GM23338 (cell line): ENCODE results near the gene MELTF. TPM values are rescaled to one million over a fixed set of nuclear protein-coding genes. Genes with fewer than 3 reads are reported as not detected.

Experiments used
- ATAC-seq: fragments of 200-7000 bp; cut with Tn5 transposase; 3 replicates; pipeline ENCODE4 v1.9.1; 2020
- DNase-seq: peaks from one replicate; pipeline ENCODE4 v3.0.0-alpha.2; 2015; ENCODE audit warnings: low spot score
- H2AFZ ChIP-seq: fragments of 200-600 bp; sonication (generic); 2 replicates; pipeline ENCODE4 v1.8.0; 2016; ENCODE audit warnings: antibody characterized with exemption, mild to moderate bottlenecking, moderate library complexity
- H3F3A ChIP-seq: fragments of 200-600 bp; sonication (generic); replicated peaks from 2 replicates; pipeline ENCODE4 v1.8.0; 2017; ENCODE audit warnings: antibody characterized with exemption, mixed run types, low read depth
- H3K27ac ChIP-seq: fragments of 200-600 bp; sonication (generic); 2 replicates; pipeline ENCODE4 v1.6.1; 2016; ENCODE audit warnings: low read depth
- H3K27me3 ChIP-seq: fragments of 200-600 bp; sonication (generic); 2 replicates; pipeline ENCODE4 v1.8.0; 2016; ENCODE audit warnings: mild to moderate bottlenecking, mixed run types, moderate library complexity; ENCODE audit not compliant: insufficient read depth
- H3K36me3 ChIP-seq: fragments of 200-600 bp; sonication (generic); 2 replicates; pipeline ENCODE4 v1.8.0; 2016; ENCODE audit warnings: mild to moderate bottlenecking; ENCODE audit not compliant: insufficient read depth
- H3K4me1 ChIP-seq: fragments of 200-600 bp; sonication (generic); 2 replicates; pipeline ENCODE4 v1.8.0; 2016; ENCODE audit warnings: mild to moderate bottlenecking, moderate library complexity; ENCODE audit not compliant: insufficient read depth
- H3K4me2 ChIP-seq: fragments of 200-600 bp; sonication (generic); 2 replicates; pipeline ENCODE4 v1.7.1; 2017; ENCODE audit warnings: mixed run types
- H3K4me3 ChIP-seq: fragments of 200-600 bp; sonication (generic); 2 replicates; pipeline ENCODE4 v1.6.1; 2016; ENCODE audit warnings: mixed run types
- H3K79me2 ChIP-seq: fragments of 200-600 bp; sonication (generic); replicated peaks from 2 replicates; pipeline ENCODE4 v1.8.0; 2017; ENCODE audit warnings: mild to moderate bottlenecking; ENCODE audit not compliant: insufficient read depth
- H3K9me2 ChIP-seq: fragments of 200-600 bp; sonication (generic); 2 replicates; pipeline ENCODE4 v1.8.0; 2017; ENCODE audit not compliant: insufficient read depth
- H4K20me1 ChIP-seq: fragments of 200-600 bp; sonication (generic); replicated peaks from 2 replicates; pipeline ENCODE4 v1.8.0; 2017; ENCODE audit warnings: mild to moderate bottlenecking; ENCODE audit not compliant: insufficient read depth
- H3K27ac Mint-ChIP-seq: 2 replicates; pipeline ENCODE4 v1.8.0; 2020; ENCODE audit warnings: inconsistent platforms, mild to moderate bottlenecking, moderate library complexity, mixed read lengths
- H3K27me3 Mint-ChIP-seq: 3 replicates; pipeline ENCODE4 v1.8.0; 2022; ENCODE audit warnings: low read depth, mild to moderate bottlenecking, moderate library complexity, mixed read lengths, inconsistent platforms; ENCODE audit not compliant: insufficient read depth, poor library complexity
- H3K36me3 Mint-ChIP-seq: 3 replicates; pipeline ENCODE4 v1.8.0; 2021; ENCODE audit warnings: low read depth, mild to moderate bottlenecking, inconsistent platforms, moderate library complexity, mixed read lengths
- H3K4me1 Mint-ChIP-seq: 3 replicates; pipeline ENCODE4 v1.8.0; 2020; ENCODE audit warnings: mild to moderate bottlenecking, inconsistent platforms, mixed read lengths
- H3K4me3 Mint-ChIP-seq: 3 replicates; pipeline ENCODE4 v1.8.0; 2021; ENCODE audit warnings: moderate library complexity, mild to moderate bottlenecking, inconsistent platforms, mixed read lengths
- H3K9me3 Mint-ChIP-seq: 3 replicates; pipeline ENCODE4 v1.8.0; 2020; ENCODE audit warnings: moderate library complexity, mild to moderate bottlenecking, inconsistent platforms, mixed read lengths
- CREB1 ChIP-seq: fragments of 250-450 bp; sonication (Bioruptor Pico); IDR thresholded peaks from 2 replicates; pipeline ENCODE4 v1.5.0; 2020; ENCODE audit warnings: low read depth, mild to moderate bottlenecking, moderate library complexity
- EZH2 ChIP-seq: fragments of 200-600 bp; sonication (generic); IDR thresholded peaks from one replicate; pipeline ENCODE4 v1.8.0; 2017; ENCODE audit warnings: antibody characterized with exemption, mild to moderate bottlenecking, low read depth; ENCODE audit not compliant: unreplicated experiment
- EZH2phosphoT487 ChIP-seq: fragments of 200-600 bp; sonication (generic); IDR thresholded peaks from one replicate; pipeline ENCODE4 v1.8.1; 2018; ENCODE audit warnings: antibody characterized with exemption; ENCODE audit not compliant: unreplicated experiment
- JUNB ChIP-seq: IDR thresholded peaks from one replicate; pipeline ENCODE4 v1.6.1; 2016; ENCODE audit warnings: antibody characterized with exemption; ENCODE audit not compliant: unreplicated experiment
- NANOG ChIP-seq: IDR thresholded peaks from 2 replicates; pipeline ENCODE4 v1.6.1; 2016; ENCODE audit warnings: antibody characterized with exemption, borderline replicate concordance
- POLR2AphosphoS5 ChIP-seq: IDR thresholded peaks from 2 replicates; pipeline ENCODE4 v1.6.1; 2016; ENCODE audit warnings: antibody characterized with exemption, low read depth
- STAT1 ChIP-seq: IDR thresholded peaks from one replicate; pipeline ENCODE4 v1.6.1; 2016; ENCODE audit warnings: antibody characterized with exemption; ENCODE audit not compliant: unreplicated experiment
- ZNF114 ChIP-seq: fragments of 250-450 bp; sonication (Bioruptor Pico); IDR thresholded peaks from 2 replicates; pipeline ENCODE4 v1.5.0; 2020; ENCODE audit warnings: mild to moderate bottlenecking, moderate library complexity
- ZNF331 ChIP-seq: fragments of 250-450 bp; sonication (Bioruptor Pico); IDR thresholded peaks from 2 replicates; pipeline ENCODE4 v1.5.0; 2020; ENCODE audit warnings: low read depth, mild to moderate bottlenecking, moderate library complexity
- polyA plus RNA-seq: library from polyadenylated mRNA; unstranded; fragments of >200 nt; fragmentation: Nextera tagmentation; extraction: Ambion mirVana; gene quantifications from 2 replicates; pipeline ENCODE4 v1.2.1, GENCODE V29; 2016
- total RNA-seq: library from RNA; depleted of rRNA; stranded (reverse); fragments of >200 nt; shearing (Covaris generic); gene quantifications from 2 replicates; pipeline ENCODE4 v1.2.3, GENCODE V29; 2014
- TF ChIP-seq, protein P1 (sequence below): fragments of 250-450 bp; sonication (Bioruptor Pico); IDR thresholded peaks from 2 replicates; pipeline ENCODE4 v1.5.0; 2020; ENCODE audit warnings: mild to moderate bottlenecking, moderate library complexity
- TF ChIP-seq, protein P2 (sequence below): IDR thresholded peaks from 2 replicates; pipeline ENCODE4 v1.6.1; 2016; ENCODE audit warnings: antibody characterized with exemption
- TF ChIP-seq, protein P3 (sequence below): IDR thresholded peaks from one replicate; pipeline ENCODE4 v1.6.1; 2018; ENCODE audit warnings: antibody characterized with exemption; ENCODE audit not compliant: unreplicated experiment
- TF ChIP-seq, protein P4 (sequence below), 2 experiments: fragments of 200-600 bp in 1 of 2; sonication (generic) in 1 of 2; conservative IDR thresholded peaks; 2 replicates each; pipeline versions ENCODE4 v1.5.1 to v1.6.1; 2016 to 2017; ENCODE audit warnings: antibody characterized with exemption in 2 of 2, low read depth in 2 of 2, mild to moderate bottlenecking in 2 of 2, moderate library complexity in 1 of 2

Gene MELTF
- total and polyA plus RNA-seq, 2 experiments from 2014 or later = 1.4 to 5.2 TPM

DNA sequence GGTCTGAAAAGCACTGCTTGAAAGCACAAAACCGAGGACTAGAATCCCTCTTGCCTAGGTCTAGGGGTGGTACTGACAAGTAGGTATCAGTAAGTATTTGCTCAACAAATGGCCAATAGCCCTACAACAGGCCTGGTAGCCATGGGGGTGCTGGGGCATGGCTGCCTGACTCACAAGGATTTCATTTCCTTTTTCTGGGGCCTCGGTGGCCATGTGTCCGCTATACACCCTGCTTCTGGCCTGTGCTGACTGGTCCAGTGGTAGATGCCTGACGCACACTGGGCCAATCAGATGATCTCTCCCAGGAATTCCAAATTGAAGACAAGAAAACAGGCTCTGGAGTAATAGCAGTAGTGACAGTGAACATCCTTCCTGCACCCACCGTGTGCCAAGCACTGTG lies 29.4 kb downstream of the MELTF start:
- peaks cover 16% of the 10 kb centered on the region for H3K27me3 Mint-ChIP-seq
- no peaks in the 10 kb centered on the region; the same call in 1 of the 2 replicates for H3K4me1 ChIP-seq
- no peak overlapping the region for H3K4me3 ChIP-seq
- no peak overlapping the region for H3K27ac ChIP-seq
- peaks cover 28% of the 10 kb centered on the region for H3K27me3 ChIP-seq
- H4K20me1 ChIP-seq = no peaks in the 10 kb centered on the region
- H3K9me3 Mint-ChIP-seq = peaks cover 1% of the 10 kb centered on the region; the same call in 1 of the 3 replicates
- TF ChIP-seq, protein P1, sequence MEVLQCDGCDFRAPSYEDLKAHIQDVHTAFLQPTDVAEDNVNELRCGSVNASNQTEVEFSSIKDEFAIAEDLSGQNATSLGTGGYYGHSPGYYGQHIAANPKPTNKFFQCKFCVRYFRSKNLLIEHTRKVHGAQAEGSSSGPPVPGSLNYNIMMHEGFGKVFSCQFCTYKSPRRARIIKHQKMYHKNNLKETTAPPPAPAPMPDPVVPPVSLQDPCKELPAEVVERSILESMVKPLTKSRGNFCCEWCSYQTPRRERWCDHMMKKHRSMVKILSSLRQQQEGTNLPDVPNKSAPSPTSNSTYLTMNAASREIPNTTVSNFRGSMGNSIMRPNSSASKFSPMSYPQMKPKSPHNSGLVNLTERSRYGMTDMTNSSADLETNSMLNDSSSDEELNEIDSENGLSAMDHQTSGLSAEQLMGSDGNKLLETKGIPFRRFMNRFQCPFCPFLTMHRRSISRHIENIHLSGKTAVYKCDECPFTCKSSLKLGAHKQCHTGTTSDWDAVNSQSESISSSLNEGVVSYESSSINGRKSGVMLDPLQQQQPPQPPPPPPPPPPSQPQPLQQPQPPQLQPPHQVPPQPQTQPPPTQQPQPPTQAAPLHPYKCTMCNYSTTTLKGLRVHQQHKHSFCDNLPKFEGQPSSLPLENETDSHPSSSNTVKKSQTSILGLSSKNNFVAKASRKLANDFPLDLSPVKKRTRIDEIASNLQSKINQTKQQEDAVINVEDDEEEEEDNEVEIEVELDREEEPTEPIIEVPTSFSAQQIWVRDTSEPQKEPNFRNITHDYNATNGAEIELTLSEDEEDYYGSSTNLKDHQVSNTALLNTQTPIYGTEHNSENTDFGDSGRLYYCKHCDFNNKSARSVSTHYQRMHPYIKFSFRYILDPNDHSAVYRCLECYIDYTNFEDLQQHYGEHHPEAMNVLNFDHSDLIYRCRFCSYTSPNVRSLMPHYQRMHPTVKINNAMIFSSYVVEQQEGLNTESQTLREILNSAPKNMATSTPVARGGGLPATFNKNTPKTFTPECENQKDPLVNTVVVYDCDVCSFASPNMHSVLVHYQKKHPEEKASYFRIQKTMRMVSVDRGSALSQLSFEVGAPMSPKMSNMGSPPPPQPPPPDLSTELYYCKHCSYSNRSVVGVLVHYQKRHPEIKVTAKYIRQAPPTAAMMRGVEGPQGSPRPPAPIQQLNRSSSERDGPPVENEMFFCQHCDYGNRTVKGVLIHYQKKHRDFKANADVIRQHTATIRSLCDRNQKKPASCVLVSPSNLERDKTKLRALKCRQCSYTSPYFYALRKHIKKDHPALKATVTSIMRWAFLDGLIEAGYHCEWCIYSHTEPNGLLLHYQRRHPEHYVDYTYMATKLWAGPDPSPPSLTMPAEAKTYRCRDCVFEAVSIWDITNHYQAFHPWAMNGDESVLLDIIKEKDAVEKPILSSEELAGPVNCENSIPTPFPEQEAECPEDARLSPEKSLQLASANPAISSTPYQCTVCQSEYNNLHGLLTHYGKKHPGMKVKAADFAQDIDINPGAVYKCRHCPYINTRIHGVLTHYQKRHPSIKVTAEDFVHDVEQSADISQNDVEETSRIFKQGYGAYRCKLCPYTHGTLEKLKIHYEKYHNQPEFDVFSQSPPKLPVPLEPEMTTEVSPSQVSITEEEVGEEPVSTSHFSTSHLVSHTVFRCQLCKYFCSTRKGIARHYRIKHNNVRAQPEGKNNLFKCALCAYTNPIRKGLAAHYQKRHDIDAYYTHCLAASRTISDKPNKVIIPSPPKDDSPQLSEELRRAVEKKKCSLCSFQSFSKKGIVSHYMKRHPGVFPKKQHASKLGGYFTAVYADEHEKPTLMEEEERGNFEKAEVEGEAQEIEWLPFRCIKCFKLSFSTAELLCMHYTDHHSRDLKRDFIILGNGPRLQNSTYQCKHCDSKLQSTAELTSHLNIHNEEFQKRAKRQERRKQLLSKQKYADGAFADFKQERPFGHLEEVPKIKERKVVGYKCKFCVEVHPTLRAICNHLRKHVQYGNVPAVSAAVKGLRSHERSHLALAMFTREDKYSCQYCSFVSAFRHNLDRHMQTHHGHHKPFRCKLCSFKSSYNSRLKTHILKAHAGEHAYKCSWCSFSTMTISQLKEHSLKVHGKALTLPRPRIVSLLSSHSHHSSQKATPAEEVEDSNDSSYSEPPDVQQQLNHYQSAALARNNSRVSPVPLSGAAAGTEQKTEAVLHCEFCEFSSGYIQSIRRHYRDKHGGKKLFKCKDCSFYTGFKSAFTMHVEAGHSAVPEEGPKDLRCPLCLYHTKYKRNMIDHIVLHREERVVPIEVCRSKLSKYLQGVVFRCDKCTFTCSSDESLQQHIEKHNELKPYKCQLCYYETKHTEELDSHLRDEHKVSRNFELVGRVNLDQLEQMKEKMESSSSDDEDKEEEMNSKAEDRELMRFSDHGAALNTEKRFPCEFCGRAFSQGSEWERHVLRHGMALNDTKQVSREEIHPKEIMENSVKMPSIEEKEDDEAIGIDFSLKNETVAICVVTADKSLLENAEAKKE (CRISPR knock-in tag) = no peak
- TF ChIP-seq, protein P2, sequence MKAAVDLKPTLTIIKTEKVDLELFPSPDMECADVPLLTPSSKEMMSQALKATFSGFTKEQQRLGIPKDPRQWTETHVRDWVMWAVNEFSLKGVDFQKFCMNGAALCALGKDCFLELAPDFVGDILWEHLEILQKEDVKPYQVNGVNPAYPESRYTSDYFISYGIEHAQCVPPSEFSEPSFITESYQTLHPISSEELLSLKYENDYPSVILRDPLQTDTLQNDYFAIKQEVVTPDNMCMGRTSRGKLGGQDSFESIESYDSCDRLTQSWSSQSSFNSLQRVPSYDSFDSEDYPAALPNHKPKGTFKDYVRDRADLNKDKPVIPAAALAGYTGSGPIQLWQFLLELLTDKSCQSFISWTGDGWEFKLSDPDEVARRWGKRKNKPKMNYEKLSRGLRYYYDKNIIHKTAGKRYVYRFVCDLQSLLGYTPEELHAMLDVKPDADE = no peak
- TF ChIP-seq CREB1 (CRISPR knock-in tag) (no peak), EZH2 (no peak), ZNF331 (no peak), ZNF114 (CRISPR knock-in tag) (no peak), JUNB (no peak), EZH2phosphoT487 (no peak), STAT1 (no peak), NANOG (no peak), POLR2AphosphoS5 (no peak)
- TF ChIP-seq, protein P3, sequence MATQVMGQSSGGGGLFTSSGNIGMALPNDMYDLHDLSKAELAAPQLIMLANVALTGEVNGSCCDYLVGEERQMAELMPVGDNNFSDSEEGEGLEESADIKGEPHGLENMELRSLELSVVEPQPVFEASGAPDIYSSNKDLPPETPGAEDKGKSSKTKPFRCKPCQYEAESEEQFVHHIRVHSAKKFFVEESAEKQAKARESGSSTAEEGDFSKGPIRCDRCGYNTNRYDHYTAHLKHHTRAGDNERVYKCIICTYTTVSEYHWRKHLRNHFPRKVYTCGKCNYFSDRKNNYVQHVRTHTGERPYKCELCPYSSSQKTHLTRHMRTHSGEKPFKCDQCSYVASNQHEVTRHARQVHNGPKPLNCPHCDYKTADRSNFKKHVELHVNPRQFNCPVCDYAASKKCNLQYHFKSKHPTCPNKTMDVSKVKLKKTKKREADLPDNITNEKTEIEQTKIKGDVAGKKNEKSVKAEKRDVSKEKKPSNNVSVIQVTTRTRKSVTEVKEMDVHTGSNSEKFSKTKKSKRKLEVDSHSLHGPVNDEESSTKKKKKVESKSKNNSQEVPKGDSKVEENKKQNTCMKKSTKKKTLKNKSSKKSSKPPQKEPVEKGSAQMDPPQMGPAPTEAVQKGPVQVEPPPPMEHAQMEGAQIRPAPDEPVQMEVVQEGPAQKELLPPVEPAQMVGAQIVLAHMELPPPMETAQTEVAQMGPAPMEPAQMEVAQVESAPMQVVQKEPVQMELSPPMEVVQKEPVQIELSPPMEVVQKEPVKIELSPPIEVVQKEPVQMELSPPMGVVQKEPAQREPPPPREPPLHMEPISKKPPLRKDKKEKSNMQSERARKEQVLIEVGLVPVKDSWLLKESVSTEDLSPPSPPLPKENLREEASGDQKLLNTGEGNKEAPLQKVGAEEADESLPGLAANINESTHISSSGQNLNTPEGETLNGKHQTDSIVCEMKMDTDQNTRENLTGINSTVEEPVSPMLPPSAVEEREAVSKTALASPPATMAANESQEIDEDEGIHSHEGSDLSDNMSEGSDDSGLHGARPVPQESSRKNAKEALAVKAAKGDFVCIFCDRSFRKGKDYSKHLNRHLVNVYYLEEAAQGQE = no peak
- TF ChIP-seq, protein P4, sequence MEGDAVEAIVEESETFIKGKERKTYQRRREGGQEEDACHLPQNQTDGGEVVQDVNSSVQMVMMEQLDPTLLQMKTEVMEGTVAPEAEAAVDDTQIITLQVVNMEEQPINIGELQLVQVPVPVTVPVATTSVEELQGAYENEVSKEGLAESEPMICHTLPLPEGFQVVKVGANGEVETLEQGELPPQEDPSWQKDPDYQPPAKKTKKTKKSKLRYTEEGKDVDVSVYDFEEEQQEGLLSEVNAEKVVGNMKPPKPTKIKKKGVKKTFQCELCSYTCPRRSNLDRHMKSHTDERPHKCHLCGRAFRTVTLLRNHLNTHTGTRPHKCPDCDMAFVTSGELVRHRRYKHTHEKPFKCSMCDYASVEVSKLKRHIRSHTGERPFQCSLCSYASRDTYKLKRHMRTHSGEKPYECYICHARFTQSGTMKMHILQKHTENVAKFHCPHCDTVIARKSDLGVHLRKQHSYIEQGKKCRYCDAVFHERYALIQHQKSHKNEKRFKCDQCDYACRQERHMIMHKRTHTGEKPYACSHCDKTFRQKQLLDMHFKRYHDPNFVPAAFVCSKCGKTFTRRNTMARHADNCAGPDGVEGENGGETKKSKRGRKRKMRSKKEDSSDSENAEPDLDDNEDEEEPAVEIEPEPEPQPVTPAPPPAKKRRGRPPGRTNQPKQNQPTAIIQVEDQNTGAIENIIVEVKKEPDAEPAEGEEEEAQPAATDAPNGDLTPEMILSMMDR (conservative IDR thresholded peaks at IDR 0.05; ENCODE audit: low read depth in 2 of 2) = no peak
- H3K4me1 Mint-ChIP-seq = peaks cover 8% of the 10 kb centered on the region
- no peaks in the 10 kb centered on the region for H3K79me2 ChIP-seq
- H3K9me2 ChIP-seq = no peaks in the 10 kb centered on the region
- peaks cover 1% of the 10 kb centered on the region; the same call in 1 of the 3 replicates for H3K36me3 Mint-ChIP-seq
- ATAC-seq = no peak
- DNase-seq = no peak
- H3K4me2 ChIP-seq = no peak overlapping the region
- peaks cover 6% of the 10 kb centered on the region; the same call in 1 of the 2 replicates for H3F3A ChIP-seq
- no peak overlapping the region for H2AFZ ChIP-seq
- no peak overlapping the region for H3K4me3 Mint-ChIP-seq
- H3K27ac Mint-ChIP-seq = no peak overlapping the region
- H3K36me3 ChIP-seq = no peaks in the 10 kb centered on the region
